Glutamatergic neuron (in vitro differentiated cells): Measurements from ENCODE around the gene PALLD. TPM values are rescaled to one million over a fixed set of nuclear protein-coding genes. Genes with fewer than 3 reads are reported as not detected.

Experiments
- DNase-seq: peaks from one replicate; pipeline ENCODE4 v3.0.0; 2022
- H3K27ac Mint-ChIP-seq: one replicate; pipeline ENCODE4 v1.8.0; 2020; ENCODE audit warnings: mild to moderate bottlenecking, mixed read lengths, inconsistent platforms; ENCODE audit not compliant: unreplicated experiment
- H3K27me3 Mint-ChIP-seq: one replicate; pipeline ENCODE4 v1.8.0; 2020; ENCODE audit warnings: mild to moderate bottlenecking, moderate library complexity, mixed read lengths, inconsistent platforms; ENCODE audit not compliant: unreplicated experiment
- H3K36me3 Mint-ChIP-seq: one replicate; pipeline ENCODE4 v1.8.0; 2020; ENCODE audit warnings: mild to moderate bottlenecking, mixed read lengths, inconsistent platforms; ENCODE audit not compliant: unreplicated experiment
- H3K4me1 Mint-ChIP-seq: one replicate; pipeline ENCODE4 v1.8.0; 2020; ENCODE audit warnings: mild to moderate bottlenecking, low read depth, mixed read lengths, inconsistent platforms; ENCODE audit not compliant: unreplicated experiment
- H3K4me3 Mint-ChIP-seq: one replicate; pipeline ENCODE4 v1.8.0; 2020; ENCODE audit warnings: mild to moderate bottlenecking, mixed read lengths, inconsistent platforms; ENCODE audit not compliant: unreplicated experiment
- H3K9me3 Mint-ChIP-seq: one replicate; pipeline ENCODE4 v1.8.0; 2020; ENCODE audit warnings: mild to moderate bottlenecking, moderate library complexity, mixed read lengths, inconsistent platforms; ENCODE audit not compliant: unreplicated experiment
- CTCF ChIP-seq: fragments of 200-600 bp; sonication (generic); IDR thresholded peaks from one replicate; pipeline ENCODE4 v1.5.0; 2021; ENCODE audit not compliant: partially characterized antibody, unreplicated experiment
- total RNA-seq: library from RNA; stranded (reverse); fragmentation: NEBNext Ultra II Directional; extraction: Animal tissue kit (Norgen Biotek cat#: 25700); gene quantifications from one replicate; pipeline ENCODE4 v1.2.1, GENCODE V29; 2021; ENCODE audit not compliant: unreplicated experiment

Gene PALLD
- total RNA-seq, 1 donor from 2014 or later: 37.5 TPM

- no peak for TF ChIP-seq CTCF
- peaks cover under 1% of the 10 kb centered on the region for H3K9me3 Mint-ChIP-seq
- H3K27ac Mint-ChIP-seq: no peak overlapping the region
- H3K27me3 Mint-ChIP-seq: no peaks in the 10 kb centered on the region
- peaks cover 23% of the 10 kb centered on the region for H3K4me1 Mint-ChIP-seq
- no peak overlapping the region for H3K4me3 Mint-ChIP-seq
- H3K36me3 Mint-ChIP-seq: no peaks in the 10 kb centered on the region
- DNase-seq: no peak
Measured at GRCh38 chr4:168643796-168644159, 146.9 kb downstream of the PALLD start.

- Mint-ChIP-seq H3K9me3 (no peaks in the 10 kb centered on the region), H3K27ac (peak overlapping the region; percentile 10), H3K4me1 (peaks cover 28% of the 10 kb centered on the region), H3K4me3 (no peak overlapping the region), H3K27me3 (no peaks in the 10 kb centered on the region), H3K36me3 (no peaks in the 10 kb centered on the region)
- TF ChIP-seq CTCF: no peak
- DNase-seq: no peak
Measured at GRCh38 chr4:168646001-168646768, 149.3 kb downstream of the PALLD start.

GRCh38 chr4:168647646-168648375, 151.0 kb downstream of the PALLD start:
- TF ChIP-seq CTCF: no peak
- no peaks in the 10 kb centered on the region for H3K9me3 Mint-ChIP-seq
- H3K4me3 Mint-ChIP-seq: no peak overlapping the region
- DNase-seq: no peak
- no peaks in the 10 kb centered on the region for H3K27me3 Mint-ChIP-seq
- peaks cover 28% of the 10 kb centered on the region for H3K4me1 Mint-ChIP-seq
- no peaks in the 10 kb centered on the region for H3K36me3 Mint-ChIP-seq
- no peak overlapping the region for H3K27ac Mint-ChIP-seq

GRCh38 chr4:168648494-168648893, 151.6 kb downstream of the PALLD start:
- peaks cover 27% of the 10 kb centered on the region for H3K4me1 Mint-ChIP-seq
- H3K27ac Mint-ChIP-seq: no peak overlapping the region

More at GRCh38 chr4:168648494-168648893, 151.6 kb downstream of the PALLD start:
- H3K9me3 Mint-ChIP-seq: no peaks in the 10 kb centered on the region
- no peak for TF ChIP-seq CTCF
- H3K27me3 Mint-ChIP-seq: no peaks in the 10 kb centered on the region
- no peaks in the 10 kb centered on the region for H3K36me3 Mint-ChIP-seq
- no peak overlapping the region for H3K4me3 Mint-ChIP-seq
- no peak for DNase-seq
